Panc1 (cell line): ENCODE measurements around the gene EEF1E1. TPM values are rescaled to one million over a fixed set of nuclear protein-coding genes. Genes with fewer than 3 reads are reported as not detected.

ENCODE experiments used
- ATAC-seq: fragments of 200-7000 bp; cut with Tn5 transposase; 2 replicates; pipeline ENCODE4 v1.9.1; 2020; ENCODE audit warnings: mild to moderate bottlenecking, moderate library complexity
- BruUV-seq: library from RNA; stranded (reverse); fragments of 400-500 nt; replicated peaks from 2 replicates; lab custom pipeline; 2021; lab: Mats Ljungman, UMichigan
- CTCF ChIA-PET: fragments of 300-600 bp; sonication (Branson Sonifier 250); formaldehyde crosslinking; loops from one replicate; lab custom pipeline; 2022; ENCODE audit warnings: antibody characterized with exemption; lab: Charles Lee
- POLR2A ChIA-PET: fragments of 300-600 bp; sonication (Branson Sonifier 250); formaldehyde crosslinking; loops from one replicate; lab custom pipeline; 2022; ENCODE audit warnings: antibody characterized with exemption; lab: Charles Lee
- DNase-seq: peaks from one replicate; pipeline ENCODE4 v3.0.0-alpha.2; 2010; ENCODE audit warnings: low read depth, low spot score
- H3K27ac ChIP-seq: 2 replicates; pipeline ENCODE4 v1.5.1; 2011; ENCODE audit warnings: mild to moderate bottlenecking, low read length, inconsistent platforms
- H3K27me3 ChIP-seq: fragments of 200-500 bp; sonication (Bioruptor generic); 2 replicates; pipeline ENCODE4 v1.6.0; 2014; ENCODE audit warnings: low read length, inconsistent platforms; ENCODE audit not compliant: control insufficient read depth, insufficient read depth
- H3K36me3 ChIP-seq: fragments of 200-500 bp; sonication (Bioruptor generic); 2 replicates; pipeline ENCODE4 v1.5.1; 2014; ENCODE audit warnings: inconsistent platforms, mild to moderate bottlenecking, low read length, moderate library complexity; ENCODE audit not compliant: control insufficient read depth, insufficient read depth
- H3K4me1 ChIP-seq: 2 replicates; pipeline ENCODE4 v1.5.1; 2011; ENCODE audit warnings: inconsistent platforms, mild to moderate bottlenecking, low read length, moderate library complexity; ENCODE audit not compliant: control insufficient read depth, insufficient read depth
- H3K4me3 ChIP-seq, 2 experiments: 2 replicates each; pipeline ENCODE4 v1.5.1; 2011 to 2012; ENCODE audit warnings: low read depth in 2 of 2, low read length in 2 of 2, mild to moderate bottlenecking in 2 of 2, inconsistent platforms in 1 of 2, moderate library complexity in 1 of 2
- H3K9me3 ChIP-seq: fragments of 200-500 bp; sonication (Bioruptor generic); 2 replicates; pipeline ENCODE4 v1.5.1; 2014; ENCODE audit warnings: low read depth, mild to moderate bottlenecking, inconsistent platforms, low read length, moderate library complexity; ENCODE audit not compliant: control insufficient read depth, insufficient read depth
- POLR2AphosphoS5 ChIP-seq: IDR thresholded peaks from 2 replicates; pipeline ENCODE4 v1.6.1; 2012; ENCODE audit warnings: mild to moderate bottlenecking, low read depth, low read length, moderate library complexity
- SIN3A ChIP-seq: IDR thresholded peaks from 2 replicates; pipeline ENCODE4 v1.6.1; 2012; ENCODE audit warnings: low read depth, mild to moderate bottlenecking, low read length, moderate library complexity, borderline replicate concordance; ENCODE audit not compliant: insufficient read depth
- TCF7L2 ChIP-seq: IDR thresholded peaks from 2 replicates; pipeline ENCODE4 v1.6.1; 2011; ENCODE audit warnings: mild to moderate bottlenecking, low read depth, low read length, inconsistent platforms
- in situ Hi-C: cut with HindIII; loops from 2 replicates; pipeline ENCODE4 v1.10.0; 2016; ENCODE audit warnings: low sequenced_read_pairs, low pct_unique_long_range_greater_than_20kb
- intact Hi-C: fragments of 100-400 bp; cut with micrococcal nuclease; formaldehyde crosslinking; loops from one replicate; pipeline ENCODE4 v1.10.0; 2022; ENCODE audit not compliant: unreplicated experiment
- total RNA-seq: library from RNA; stranded (reverse); gene quantifications from one replicate; pipeline ENCODE4 v1.2.1, GENCODE V29; 2021; ENCODE audit not compliant: unreplicated experiment
- TF ChIP-seq, protein P1 (sequence below), 2 experiments: IDR thresholded peaks; 2 replicates each; pipeline ENCODE4 v1.6.1; 2011 to 2012; ENCODE audit warnings: low read depth in 2 of 2, control low read depth in 1 of 2, low read length in 1 of 2, mild to moderate bottlenecking in 1 of 2, moderate library complexity in 1 of 2; ENCODE audit not compliant: insufficient read depth in 1 of 2
- TF ChIP-seq, protein P2 (sequence below): fragments of 450-650 bp; IDR thresholded peaks from 2 replicates; pipeline ENCODE4 v1.5.1; 2017; ENCODE audit warnings: mild to moderate bottlenecking

EEF1E1 gene
- total RNA-seq, 1 experiment from 2014 or later, result 59.5 TPM

DNA sequence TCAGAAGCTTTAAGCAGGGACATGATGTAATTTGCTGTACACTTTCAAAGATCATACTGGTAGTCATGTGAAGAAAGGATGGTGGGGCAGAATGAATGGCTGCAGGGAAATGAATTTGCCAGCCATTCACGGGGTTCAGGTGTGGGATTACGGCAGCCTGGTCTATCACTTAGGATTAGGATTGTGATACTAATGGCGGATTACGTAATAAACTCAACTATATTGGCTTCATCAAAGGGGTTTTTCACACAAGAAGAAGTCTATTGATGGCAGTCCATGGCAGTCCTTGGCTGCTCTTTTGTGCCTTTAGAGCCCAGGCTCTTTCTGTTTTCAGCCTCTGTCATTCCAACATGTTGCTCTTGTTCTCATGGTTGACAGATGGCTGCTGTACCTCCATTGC, 12.6 kb upstream of the EEF1E1 start:
- POLR2A ChIA-PET, result no interaction called here
- intact Hi-C loops (no loop called here), in situ Hi-C loops (no loop called here)
- H3K4me1 ChIP-seq, result no peaks in the 10 kb centered on the region
- TF ChIP-seq, protein P1, sequence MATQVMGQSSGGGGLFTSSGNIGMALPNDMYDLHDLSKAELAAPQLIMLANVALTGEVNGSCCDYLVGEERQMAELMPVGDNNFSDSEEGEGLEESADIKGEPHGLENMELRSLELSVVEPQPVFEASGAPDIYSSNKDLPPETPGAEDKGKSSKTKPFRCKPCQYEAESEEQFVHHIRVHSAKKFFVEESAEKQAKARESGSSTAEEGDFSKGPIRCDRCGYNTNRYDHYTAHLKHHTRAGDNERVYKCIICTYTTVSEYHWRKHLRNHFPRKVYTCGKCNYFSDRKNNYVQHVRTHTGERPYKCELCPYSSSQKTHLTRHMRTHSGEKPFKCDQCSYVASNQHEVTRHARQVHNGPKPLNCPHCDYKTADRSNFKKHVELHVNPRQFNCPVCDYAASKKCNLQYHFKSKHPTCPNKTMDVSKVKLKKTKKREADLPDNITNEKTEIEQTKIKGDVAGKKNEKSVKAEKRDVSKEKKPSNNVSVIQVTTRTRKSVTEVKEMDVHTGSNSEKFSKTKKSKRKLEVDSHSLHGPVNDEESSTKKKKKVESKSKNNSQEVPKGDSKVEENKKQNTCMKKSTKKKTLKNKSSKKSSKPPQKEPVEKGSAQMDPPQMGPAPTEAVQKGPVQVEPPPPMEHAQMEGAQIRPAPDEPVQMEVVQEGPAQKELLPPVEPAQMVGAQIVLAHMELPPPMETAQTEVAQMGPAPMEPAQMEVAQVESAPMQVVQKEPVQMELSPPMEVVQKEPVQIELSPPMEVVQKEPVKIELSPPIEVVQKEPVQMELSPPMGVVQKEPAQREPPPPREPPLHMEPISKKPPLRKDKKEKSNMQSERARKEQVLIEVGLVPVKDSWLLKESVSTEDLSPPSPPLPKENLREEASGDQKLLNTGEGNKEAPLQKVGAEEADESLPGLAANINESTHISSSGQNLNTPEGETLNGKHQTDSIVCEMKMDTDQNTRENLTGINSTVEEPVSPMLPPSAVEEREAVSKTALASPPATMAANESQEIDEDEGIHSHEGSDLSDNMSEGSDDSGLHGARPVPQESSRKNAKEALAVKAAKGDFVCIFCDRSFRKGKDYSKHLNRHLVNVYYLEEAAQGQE (IDR thresholded peaks at IDR 0.05; ENCODE audit: insufficient read depth in 1 of 2, low read depth in 2 of 2, low read length in 1 of 2), result no peak
- TF ChIP-seq POLR2AphosphoS5, result no peak
- TF ChIP-seq, protein P2, sequence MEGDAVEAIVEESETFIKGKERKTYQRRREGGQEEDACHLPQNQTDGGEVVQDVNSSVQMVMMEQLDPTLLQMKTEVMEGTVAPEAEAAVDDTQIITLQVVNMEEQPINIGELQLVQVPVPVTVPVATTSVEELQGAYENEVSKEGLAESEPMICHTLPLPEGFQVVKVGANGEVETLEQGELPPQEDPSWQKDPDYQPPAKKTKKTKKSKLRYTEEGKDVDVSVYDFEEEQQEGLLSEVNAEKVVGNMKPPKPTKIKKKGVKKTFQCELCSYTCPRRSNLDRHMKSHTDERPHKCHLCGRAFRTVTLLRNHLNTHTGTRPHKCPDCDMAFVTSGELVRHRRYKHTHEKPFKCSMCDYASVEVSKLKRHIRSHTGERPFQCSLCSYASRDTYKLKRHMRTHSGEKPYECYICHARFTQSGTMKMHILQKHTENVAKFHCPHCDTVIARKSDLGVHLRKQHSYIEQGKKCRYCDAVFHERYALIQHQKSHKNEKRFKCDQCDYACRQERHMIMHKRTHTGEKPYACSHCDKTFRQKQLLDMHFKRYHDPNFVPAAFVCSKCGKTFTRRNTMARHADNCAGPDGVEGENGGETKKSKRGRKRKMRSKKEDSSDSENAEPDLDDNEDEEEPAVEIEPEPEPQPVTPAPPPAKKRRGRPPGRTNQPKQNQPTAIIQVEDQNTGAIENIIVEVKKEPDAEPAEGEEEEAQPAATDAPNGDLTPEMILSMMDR, result no peak
- TF ChIP-seq TCF7L2, result no peak
- TF ChIP-seq SIN3A, result no peak
- no peaks in the 10 kb centered on the region for H3K9me3 ChIP-seq
- H3K4me3 ChIP-seq, result no peak overlapping the region
- H3K36me3 ChIP-seq, result no peaks in the 10 kb centered on the region
- CTCF ChIA-PET, result no interaction called here
- H3K27ac ChIP-seq, result no peak overlapping the region; the same call in 1 of the 2 replicates
- no peaks in the 10 kb centered on the region for H3K27me3 ChIP-seq
- BruUV-seq, result no TSS peak
- ATAC-seq, result no peak
- DNase-seq, result no peak

DNA sequence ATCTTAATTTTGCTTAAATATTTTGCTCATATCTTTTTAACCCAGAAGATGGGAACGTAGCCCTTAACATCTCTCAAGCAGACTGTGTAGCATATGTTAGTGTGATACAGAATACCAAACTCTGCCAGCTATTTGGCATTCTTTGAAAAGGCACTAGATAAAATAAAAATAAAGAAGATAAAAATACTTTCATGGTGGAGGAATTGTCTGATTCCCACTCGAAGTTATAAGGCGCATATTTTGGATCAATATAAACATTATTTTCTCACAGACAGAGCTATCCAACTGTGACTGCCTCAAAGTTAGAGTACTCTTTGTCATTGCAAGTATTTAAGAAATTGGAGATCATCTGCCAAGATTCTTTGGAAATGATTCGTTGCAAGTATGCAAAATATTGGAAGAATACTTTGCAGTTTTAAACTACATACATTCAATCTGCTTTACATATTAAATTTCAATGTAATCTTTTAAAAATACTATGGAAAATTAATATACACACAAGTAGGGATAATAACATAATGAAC, 10.8 kb upstream of the EEF1E1 start:
- no peak overlapping the region for H3K4me3 ChIP-seq
- in situ Hi-C loops, result no loop called here
- no peaks in the 10 kb centered on the region for H3K36me3 ChIP-seq
- intact Hi-C loops, result no loop called here
- no TSS peak for BruUV-seq
- H3K27ac ChIP-seq, result no peak overlapping the region
- ATAC-seq (no peak), DNase-seq (no peak)
- TF ChIP-seq, protein P2, result no peak
- TF ChIP-seq, protein P1 (IDR thresholded peaks at IDR 0.05; ENCODE audit: insufficient read depth in 1 of 2, low read depth in 2 of 2, low read length in 1 of 2), result no peak
- TF ChIP-seq TCF7L2 (no peak), POLR2AphosphoS5 (no peak), SIN3A (no peak)
- no peaks in the 10 kb centered on the region for H3K27me3 ChIP-seq
- POLR2A ChIA-PET, result no interaction called here
- CTCF ChIA-PET, result no interaction called here
- no peaks in the 10 kb centered on the region for H3K9me3 ChIP-seq
- H3K4me1 ChIP-seq, result peaks cover 6% of the 10 kb centered on the region; the same call in 1 of the 2 replicates
